HG03571 (cell line): ENCODE data around the gene ITGB5.
"Not testable (repeated sequence)": the region's sequence is repeated elsewhere in the genome, so short reads cannot be mapped to it uniquely, and the experiment has no call there.

ENCODE experiments used
- ATAC-seq: cut with Tn5 transposase; IDR thresholded peaks from one replicate; pipeline ENCODE4 v1.9.1; 2021; ENCODE audit not compliant: unreplicated experiment

Gene ITGB5

DNA sequence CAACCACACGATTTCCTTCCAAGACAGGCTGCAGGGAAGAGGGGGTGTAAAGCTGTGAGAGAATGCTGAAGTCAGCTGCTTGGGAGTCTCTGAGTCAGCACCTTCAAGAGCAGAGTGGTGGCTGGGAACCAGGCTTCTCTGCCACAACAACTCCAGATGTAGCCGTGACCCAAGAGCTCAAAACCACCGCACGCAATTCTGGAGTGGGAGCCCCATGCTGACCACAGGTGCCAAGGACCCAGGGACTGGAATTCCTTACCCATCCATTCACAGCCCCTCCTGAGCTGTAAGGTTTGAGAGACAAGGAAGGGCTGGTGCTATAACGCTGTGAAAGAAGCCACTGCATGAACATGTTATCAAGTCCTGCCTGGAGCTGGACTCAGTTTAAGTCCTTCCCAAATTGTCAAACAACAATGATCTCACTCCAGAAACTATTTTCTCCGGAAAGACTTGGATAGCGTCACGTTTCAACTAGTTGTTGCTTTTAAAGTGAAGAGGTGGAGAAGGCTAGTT is 95.5 kb downstream of the ITGB5 start:
- ATAC-seq: no peak

GRCh38 chr3:124791142-124791541 is 96.0 kb downstream of the ITGB5 start:
- no peak for ATAC-seq

GRCh38 chr3:124789103-124789502 is 98.1 kb downstream of the ITGB5 start:
- ATAC-seq: not testable (repeated sequence)

DNA sequence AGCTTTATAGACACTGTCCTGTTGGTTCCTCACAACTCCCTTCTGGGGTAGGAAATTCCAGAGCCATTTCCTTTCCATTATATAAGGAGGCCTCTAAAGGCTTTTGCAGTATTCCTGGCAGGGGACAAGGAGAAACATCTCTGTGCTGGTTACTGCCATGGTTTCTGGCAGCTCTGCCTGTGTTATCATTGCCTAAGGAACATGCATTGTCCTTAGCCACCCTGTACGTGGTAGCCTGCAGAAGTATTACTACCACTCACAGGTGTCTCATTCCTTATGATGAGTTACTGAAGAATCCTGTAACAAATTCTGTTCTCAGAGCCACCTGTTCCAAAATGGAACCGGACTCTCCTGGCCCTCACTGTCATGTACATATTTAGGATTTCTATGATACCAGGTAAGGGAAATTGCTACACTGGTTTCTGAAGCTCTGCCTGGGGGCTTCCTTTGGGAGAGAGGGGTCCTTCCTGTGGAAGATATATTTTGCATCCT is 98.9 kb downstream of the ITGB5 start:
- ATAC-seq: no peak

DNA sequence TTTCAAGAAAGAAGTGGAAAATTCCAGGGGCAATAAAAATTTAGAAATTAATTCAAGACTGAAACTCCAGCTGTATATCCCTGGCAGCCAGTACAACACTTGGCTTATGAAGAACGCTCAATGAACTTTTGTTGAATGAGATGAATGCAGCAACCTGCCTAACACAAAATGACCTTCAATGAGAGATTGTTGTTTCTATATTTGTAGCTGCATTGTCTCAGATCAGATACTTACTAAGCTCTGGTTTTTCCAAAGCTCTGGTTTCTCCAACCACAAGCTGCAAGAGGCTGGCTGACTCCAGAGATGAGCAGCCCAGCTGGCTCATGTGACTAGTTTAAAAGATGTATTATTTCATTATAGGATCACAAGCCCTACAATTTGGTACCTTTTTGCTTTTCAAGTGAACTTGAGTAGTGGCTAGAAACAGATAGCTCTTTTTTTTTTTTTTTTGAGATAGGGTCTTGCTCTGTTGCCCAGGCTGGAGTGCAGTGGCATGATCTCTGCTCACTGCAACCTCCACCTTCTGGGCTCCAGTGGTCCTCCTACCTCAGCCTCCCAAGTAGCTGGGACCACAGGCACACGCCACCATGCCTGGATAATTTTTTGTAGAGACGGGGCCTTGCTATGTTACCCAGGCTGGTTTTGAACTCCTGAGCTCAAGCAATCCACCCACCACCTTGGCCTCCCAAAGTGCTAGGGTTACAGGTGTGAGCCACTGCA is 99.5 kb downstream of the ITGB5 start:
- no peak for ATAC-seq

GRCh38 chr3:124786511-124787241 is 100.5 kb downstream of the ITGB5 start:
- ATAC-seq: no peak

DNA sequence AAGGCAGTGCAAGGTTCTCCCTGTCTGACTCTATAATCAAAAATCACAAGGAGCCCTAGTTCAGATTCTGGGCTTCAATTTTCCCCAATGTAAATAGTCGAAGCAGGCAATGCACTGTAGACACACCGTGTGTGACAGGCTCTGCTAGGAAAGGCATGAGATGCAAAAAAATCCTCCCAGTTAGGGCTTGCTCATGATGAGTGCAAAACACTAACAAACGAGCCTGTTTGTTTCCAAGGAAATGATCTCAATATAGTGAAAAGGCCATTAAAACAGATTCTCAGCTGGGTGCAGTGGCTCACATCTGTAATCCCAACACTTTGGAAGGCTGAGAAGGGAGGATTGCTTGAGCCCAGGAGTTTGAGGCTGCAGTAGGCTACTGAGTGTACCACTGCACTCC is 101.2 kb downstream of the ITGB5 start:
- ATAC-seq: no peak

DNA sequence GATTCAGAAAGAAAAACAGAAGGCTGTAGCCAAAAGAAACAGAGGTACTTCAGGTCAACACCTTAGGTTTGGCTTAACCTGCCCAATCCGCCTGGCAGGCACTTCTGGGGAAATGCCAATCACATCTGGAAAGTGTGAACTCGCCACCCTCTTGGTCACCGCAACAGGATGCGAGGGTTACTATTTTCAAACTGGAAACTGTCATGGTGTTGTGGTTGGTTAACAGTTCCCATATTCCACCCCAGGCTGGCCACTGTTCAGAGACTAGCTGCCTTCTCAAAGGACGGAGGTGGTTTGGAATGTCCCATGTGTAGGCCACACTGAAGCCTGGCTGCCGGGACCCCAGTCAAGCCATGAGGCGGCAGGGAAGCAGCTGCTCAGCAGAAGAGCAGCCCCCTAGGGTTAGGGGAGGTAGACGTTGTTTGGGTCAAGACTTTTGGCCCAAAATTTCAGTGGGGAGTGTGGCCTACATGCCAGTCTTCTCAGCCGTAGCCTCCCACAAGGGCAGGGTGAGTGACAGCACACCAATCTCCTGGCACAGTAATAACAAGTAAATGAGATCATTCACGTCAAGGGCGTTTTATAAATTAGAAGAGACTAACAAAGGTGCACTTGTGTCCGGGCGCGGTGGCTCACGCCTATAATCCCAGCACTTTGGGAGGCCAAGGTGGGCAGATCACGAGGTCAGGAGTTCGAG is 102.3 kb downstream of the ITGB5 start:
- ATAC-seq: no peak

DNA sequence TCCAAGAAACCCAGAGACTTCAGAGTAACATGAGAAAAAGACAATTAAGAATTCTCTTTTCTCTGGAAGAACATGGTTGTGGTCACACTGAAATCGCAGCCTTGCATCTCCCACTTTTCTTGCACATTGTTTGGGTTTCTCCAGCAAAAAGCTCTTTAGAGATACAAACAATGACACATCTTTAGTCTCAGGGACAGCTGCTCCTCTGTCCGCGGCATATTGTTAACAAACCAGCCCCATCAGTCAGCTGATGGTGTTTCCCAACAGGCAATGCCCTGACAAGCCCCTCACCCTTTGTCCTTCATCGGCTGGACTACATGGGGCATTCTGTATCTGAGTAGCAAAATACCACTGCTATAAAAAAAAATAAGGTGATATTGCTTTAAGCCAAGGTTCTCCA is 103.5 kb downstream of the ITGB5 start:
- ATAC-seq: no peak

DNA sequence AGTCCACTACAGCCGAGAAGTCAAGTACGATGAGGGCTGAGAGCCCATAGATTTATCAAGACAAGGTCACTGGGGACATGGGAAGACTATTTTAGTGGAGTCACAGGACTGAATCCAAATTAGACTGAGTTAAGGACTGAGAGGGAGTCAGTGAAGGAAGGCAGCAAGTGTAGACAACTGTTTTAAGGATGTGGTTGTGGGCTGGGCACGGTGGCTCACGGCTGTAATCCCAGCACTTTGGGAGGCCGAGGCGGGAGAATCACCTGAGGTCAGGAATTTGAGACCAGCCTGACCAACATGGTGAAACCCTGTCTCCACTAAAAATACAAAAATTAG is 104.8 kb downstream of the ITGB5 start:
- not testable (repeated sequence) for ATAC-seq

- ATAC-seq: no peak
Observed at GRCh38 chr3:124781476-124782376, 105.4 kb downstream of the ITGB5 start.

DNA sequence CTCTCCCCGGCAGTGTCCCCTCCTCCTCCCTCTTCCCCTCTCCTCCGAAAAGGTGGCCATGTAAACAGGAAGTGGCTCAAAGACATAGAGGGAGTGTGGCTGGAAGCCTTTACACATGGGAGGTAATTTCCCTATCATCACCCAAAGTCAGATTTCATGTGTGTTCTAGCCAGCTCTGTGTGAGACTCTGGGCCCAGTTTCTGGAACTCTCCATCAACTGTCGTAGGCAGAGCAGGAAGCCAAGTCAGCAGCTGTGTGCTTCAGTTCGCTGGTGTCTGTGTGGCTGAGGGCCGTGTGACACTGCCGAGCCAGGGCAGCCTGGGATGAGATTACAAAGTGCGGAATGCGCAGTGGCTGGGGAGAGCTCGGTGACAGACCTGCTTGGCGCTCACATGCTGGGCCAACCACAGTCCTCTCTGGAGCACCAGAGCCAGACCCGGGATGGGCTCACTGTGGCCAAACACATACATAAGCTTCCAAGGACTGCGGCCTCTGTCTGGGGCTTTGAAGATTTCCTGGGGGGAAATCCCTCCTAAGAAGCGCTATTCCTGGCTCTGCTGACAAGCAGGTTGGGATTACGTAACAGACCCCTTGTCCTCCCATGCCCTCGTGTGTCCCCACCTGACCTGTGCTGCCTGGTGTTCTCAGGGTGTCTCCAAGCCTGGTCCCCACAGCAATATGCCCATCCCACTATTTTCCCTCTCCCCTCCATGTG is 106.2 kb downstream of the ITGB5 start:
- no peak for ATAC-seq

GRCh38 chr3:124780356-124780755 is 106.8 kb downstream of the ITGB5 start:
- no peak for ATAC-seq

- ATAC-seq: no peak
Observed at GRCh38 chr3:124779751-124780191, 107.4 kb downstream of the ITGB5 start.

DNA sequence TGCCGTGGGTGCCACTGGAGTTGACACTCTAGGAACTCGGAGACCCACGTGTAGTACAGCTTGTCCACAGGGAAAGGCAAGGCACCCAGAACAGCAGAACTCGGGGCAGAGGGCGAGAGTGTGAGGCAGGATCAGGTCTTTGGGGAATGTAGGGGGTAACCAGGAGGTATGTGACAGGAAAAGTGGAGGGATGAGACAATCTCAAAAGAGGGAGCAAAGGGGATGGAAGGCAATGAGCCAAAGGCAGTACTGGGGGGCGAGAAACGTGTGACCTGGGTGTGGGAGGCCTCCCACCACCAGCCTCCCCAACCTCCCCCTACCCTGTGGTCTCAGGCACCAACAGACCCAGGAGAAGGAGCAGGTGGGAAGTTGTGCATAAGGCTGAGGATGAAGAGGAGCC is 108.0 kb downstream of the ITGB5 start:
- ATAC-seq: no peak

- no peak for ATAC-seq
Observed at GRCh38 chr3:124777762-124778470, 109.2 kb downstream of the ITGB5 start.

DNA sequence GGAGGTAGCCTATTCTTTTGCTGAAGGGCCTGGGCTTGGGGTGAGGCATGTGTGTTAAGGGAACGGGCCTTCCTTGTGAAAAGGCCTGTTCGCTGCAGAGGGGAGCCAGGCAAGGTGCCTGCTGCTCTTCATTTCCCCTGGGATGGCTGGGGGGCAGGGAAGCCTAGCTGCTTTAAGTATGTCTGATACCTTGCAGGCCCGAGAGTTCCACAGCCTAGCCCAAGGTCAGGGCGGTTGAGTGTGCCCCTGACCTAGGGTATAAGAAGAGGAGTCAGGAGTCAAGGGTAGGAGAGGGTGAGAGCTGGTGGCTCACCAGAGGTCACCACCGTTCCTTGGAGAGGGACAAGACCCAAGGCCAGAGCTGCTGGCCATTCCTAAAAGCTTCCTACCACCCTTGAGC is 110.3 kb downstream of the ITGB5 start:
- no peak for ATAC-seq

- no peak for ATAC-seq
Observed at GRCh38 chr3:124775877-124776276, 111.3 kb downstream of the ITGB5 start.

DNA sequence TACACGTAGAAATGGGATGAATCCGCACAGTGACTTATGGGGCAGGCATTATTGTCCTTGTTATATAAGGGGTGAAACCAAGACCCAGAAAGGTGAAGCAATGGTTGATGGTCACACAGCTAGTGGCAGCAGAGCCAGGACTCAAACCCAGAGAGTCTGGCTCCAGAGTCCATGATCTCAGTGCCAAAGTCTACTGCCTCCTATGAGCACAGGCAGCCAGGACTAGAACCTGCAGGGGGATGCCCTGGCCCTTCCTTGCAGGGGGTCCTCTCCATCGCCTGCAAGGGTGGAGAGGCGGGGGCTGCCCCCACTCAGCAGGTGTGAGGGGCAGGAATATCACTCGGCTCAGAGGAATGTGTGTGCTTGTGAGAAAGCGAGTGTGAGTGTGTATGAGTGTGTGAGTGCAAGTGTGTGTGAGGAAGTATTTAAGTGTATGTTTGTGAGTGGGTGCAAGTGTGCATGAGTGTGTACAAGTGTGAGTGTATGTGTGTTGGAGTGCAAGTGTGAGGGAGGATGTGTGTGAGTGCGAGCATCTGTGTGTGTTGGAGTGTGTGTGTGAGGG is 112.2 kb downstream of the ITGB5 start:
- ATAC-seq: no peak
